Ascending aorta (tissue), 2 donors: ENCODE measurements around the gene CIROP. TPM values are rescaled to one million over a fixed set of nuclear protein-coding genes. Genes with fewer than 3 reads are reported as not detected.

Experiments used
- DNase-seq, 2 donors: peaks; one replicate each; pipeline ENCODE4 v3.0.0-alpha.2; 2019; ENCODE audit warnings: low spot score in 2 of 2
- H3K27ac ChIP-seq, 2 donors: fragments of 200-600 bp; sonication (generic); one replicate each; pipeline ENCODE4 v1.5.1; 2016 to 2017; ENCODE audit warnings: mild to moderate bottlenecking in 1 of 2
- H3K27me3 ChIP-seq: fragments of 200-600 bp; sonication (generic); one replicate; pipeline ENCODE4 v1.5.1; 2017
- H3K36me3 ChIP-seq, 2 donors: fragments of 200-600 bp; sonication (generic); one replicate each; pipeline ENCODE4 v1.5.1; 2016
- H3K4me1 ChIP-seq, 2 donors: fragments of 200-600 bp; sonication (generic); one replicate each; pipeline ENCODE4 v1.5.1; 2016 to 2017; ENCODE audit warnings: mild to moderate bottlenecking in 1 of 2
- H3K4me3 ChIP-seq, 2 donors: fragments of 200-600 bp; sonication (generic); one replicate each; pipeline ENCODE4 v1.5.1; 2016 to 2017; ENCODE audit warnings: mild to moderate bottlenecking in 1 of 2
- H3K9me3 ChIP-seq, 2 donors: fragments of 200-600 bp; sonication (generic); one replicate each; pipeline ENCODE4 v1.5.1; 2016
- intact Hi-C: fragments of 100-400 bp; cut with DNase I; formaldehyde crosslinking; loops from one replicate; pipeline ENCODE4 v1.15.1; 2023
- total RNA-seq: library from RNA; depleted of rRNA; stranded (reverse); fragments of >200 nt; gene quantifications from one replicate; pipeline ENCODE4 v1.1.0, GENCODE V29; 2016
- TF ChIP-seq, protein P1 (sequence below), 3 experiments: fragments of 200-600 bp in 2 of 3; fragments of 450-650 bp in 1 of 3; sonication (generic) in 2 of 3; IDR thresholded peaks; one replicate each; pipeline ENCODE4 v1.5.1; 2016 to 2019; ENCODE audit warnings: antibody characterized with exemption in 3 of 3, mild to moderate bottlenecking in 1 of 3, moderate library complexity in 1 of 3

The CIROP gene
- total RNA-seq, 1 donor from 2014 or later = not detected

- Histone ChIP-seq H3K36me3 (peaks cover 26 to 48% of the 10 kb centered on the region in 2 donors), H3K9me3 (no peaks in the 10 kb centered on the region), H3K27ac (peak within 1 kb of the TSS; percentile 97 to 98), H3K27me3 (no peaks in the 10 kb centered on the region), H3K4me1 (peaks cover 0 to 22% of the 10 kb centered on the region in 2 donors), H3K4me3 (peak within 1 kb of the TSS; percentile 78 to 86)
- intact Hi-C loops = loop anchor here (1.0 to 5.0 kb wide), 6 partner anchors 24 to 222 kb away; partner anchors contain the start of genes HOMEZ and LRP10
- DNase-seq = peak; percentile 23 to 84
- TF ChIP-seq, protein P1, sequence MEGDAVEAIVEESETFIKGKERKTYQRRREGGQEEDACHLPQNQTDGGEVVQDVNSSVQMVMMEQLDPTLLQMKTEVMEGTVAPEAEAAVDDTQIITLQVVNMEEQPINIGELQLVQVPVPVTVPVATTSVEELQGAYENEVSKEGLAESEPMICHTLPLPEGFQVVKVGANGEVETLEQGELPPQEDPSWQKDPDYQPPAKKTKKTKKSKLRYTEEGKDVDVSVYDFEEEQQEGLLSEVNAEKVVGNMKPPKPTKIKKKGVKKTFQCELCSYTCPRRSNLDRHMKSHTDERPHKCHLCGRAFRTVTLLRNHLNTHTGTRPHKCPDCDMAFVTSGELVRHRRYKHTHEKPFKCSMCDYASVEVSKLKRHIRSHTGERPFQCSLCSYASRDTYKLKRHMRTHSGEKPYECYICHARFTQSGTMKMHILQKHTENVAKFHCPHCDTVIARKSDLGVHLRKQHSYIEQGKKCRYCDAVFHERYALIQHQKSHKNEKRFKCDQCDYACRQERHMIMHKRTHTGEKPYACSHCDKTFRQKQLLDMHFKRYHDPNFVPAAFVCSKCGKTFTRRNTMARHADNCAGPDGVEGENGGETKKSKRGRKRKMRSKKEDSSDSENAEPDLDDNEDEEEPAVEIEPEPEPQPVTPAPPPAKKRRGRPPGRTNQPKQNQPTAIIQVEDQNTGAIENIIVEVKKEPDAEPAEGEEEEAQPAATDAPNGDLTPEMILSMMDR (IDR thresholded peaks at IDR 0.05) = no peak
These were observed 10.1 kb downstream of the CIROP start, which contains the start of gene ACIN1 for GRCh38 chr14:23094666-23095195. TSS of gene ACIN1 (minus strand) at chr14:23095136. CDS start at chr14:23095112, 24 bp downstream.

DNA sequence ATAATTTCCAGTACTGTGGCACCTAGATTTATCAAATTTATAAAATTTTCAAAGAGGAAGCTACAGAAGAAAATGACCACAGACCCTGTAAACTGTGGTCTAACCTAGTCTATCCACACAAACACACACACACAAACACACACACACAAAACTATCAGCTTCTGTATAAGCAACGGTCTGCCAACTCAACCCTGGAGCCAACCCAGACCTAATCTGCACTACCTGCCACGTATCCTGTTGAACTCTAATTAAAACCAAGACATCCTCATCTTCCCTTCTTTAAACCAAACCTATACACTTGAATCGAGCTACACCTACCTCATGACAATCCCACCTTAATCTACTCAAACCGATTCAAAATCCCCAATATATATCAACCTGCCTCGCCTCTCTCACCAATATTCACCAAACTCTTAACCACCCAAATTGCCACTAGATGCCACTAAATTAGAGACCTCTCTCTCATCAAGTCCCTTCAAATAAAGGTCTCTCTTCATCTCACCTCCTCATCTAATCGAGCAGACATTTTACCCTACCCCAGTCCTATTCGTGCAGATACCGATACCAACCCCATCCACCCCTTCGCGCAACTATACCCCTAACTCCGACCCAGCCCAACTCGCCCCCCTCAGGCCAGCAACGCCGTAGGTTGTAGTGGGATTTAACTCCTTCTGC, 10.7 kb downstream of the CIROP start:
- Histone ChIP-seq H3K4me3 (peak overlapping the region; percentile 78), H3K4me1 (peaks cover 0 to 22% of the 10 kb centered on the region in 2 donors), H3K9me3 (no peaks in the 10 kb centered on the region), H3K27me3 (no peaks in the 10 kb centered on the region), H3K36me3 (peaks cover 31 to 50% of the 10 kb centered on the region in 2 donors), H3K27ac (peak overlapping the region; percentile 96 to 97)
- TF ChIP-seq, protein P1 (IDR thresholded peaks at IDR 0.05) = peak in 1 of 3 experiments; percentile 3
- intact Hi-C loops = loop anchor here (2.0 kb wide), 3 partner anchors 23 to 207 kb away; no protein-coding TSS in a partner anchor
- DNase-seq = peak in 1 of 2 donors; percentile 51

DNA sequence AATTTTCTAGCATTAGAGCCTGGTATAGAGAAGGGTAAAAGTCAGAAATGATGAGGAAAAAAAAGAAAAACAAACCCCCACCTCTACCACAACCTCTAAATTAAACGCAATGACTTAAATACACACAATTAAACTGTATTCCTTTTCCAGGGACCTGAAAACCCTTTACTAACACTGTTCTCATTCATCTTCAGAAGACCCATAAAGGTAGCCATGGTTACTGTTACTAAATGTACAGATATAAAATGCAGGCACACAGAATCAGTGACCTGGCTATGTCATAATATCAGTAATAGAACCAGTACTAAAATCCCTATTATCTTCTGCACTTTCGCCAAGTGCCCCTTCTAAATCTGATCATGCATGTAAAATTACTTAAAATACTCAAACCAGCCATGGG, 11.3 kb downstream of the CIROP start:
- Histone ChIP-seq H3K4me1 (peaks cover 0 to 22% of the 10 kb centered on the region in 2 donors), H3K27me3 (no peaks in the 10 kb centered on the region), H3K4me3 (peak overlapping the region; percentile 78), H3K9me3 (no peaks in the 10 kb centered on the region), H3K27ac (no peak overlapping the region), H3K36me3 (peaks cover 31 to 50% of the 10 kb centered on the region in 2 donors)
- no peak for DNase-seq
- intact Hi-C loops = no loop called here
- TF ChIP-seq, protein P1 (IDR thresholded peaks at IDR 0.05) = no peak

- Histone ChIP-seq H3K27me3 (no peaks in the 10 kb centered on the region), H3K27ac (no peak overlapping the region), H3K4me3 (peak overlapping the region in 1 of 2 donors; percentile 78), H3K4me1 (peaks cover 0 to 22% of the 10 kb centered on the region in 2 donors), H3K36me3 (peaks cover 32 to 48% of the 10 kb centered on the region in 2 donors), H3K9me3 (no peaks in the 10 kb centered on the region)
- intact Hi-C loops = no loop called here
- DNase-seq = no peak
- TF ChIP-seq, protein P1 (IDR thresholded peaks at IDR 0.05) = no peak
These were observed 11.7 kb downstream of the CIROP start for GRCh38 chr14:23093104-23093503.

DNA sequence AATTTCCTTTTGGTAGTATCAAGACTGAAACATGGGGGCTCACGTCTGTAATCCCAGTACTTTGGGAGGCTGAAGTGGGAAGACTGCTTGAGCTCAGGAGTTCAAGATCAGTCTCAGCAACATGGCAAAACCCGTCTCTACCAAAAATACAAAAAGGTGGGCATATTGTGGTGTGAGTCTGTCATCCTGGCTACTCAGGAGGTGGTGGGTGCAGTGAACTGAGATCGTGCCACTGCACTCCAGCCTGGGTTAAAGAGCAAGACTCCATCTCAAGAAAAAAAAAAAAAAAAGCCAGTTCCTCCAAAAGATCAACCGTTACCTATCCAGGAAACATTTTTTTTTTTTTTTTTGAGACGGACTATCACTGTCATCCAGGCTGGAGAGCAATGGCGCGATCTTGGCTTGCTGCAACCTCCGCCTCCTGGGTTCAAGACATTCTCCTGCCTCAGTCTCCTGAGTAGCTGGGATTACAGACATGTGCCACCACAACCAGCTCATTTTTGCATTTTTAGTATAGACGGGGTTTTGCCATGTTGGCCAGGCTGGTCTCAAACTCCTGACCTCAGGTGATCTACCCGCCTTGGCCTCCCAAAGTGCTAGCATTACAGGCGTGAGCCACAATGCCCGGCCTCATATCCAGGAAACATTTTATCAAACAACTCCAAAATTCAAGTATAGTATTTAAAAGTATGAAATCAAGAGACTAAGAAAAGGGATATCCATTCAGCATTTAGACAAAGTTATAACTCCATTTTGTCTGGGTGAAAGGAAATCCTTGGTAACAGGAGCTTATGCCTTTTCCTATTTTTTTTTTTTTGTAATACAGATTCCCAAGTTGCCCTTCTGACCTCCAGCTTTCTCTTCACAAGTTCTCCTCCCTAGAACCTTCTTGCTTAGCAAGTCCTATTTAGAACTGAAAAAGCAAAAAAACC, 13.2 kb downstream of the CIROP start:
- no peaks in the 10 kb centered on the region for H3K9me3 ChIP-seq
- H3K27ac ChIP-seq = no peak overlapping the region
- H3K27me3 ChIP-seq = no peaks in the 10 kb centered on the region
- no peak overlapping the region for H3K4me3 ChIP-seq
- H3K36me3 ChIP-seq = peaks cover 37 to 53% of the 10 kb centered on the region in 2 donors
- TF ChIP-seq, protein P1 (IDR thresholded peaks at IDR 0.05) = no peak
- intact Hi-C loops = no loop called here
- peaks cover 0 to 14% of the 10 kb centered on the region in 2 donors for H3K4me1 ChIP-seq
- DNase-seq = no peak
